PC-9 (cell line): Measurements from ENCODE around the gene TNS4.

Experiments used
- EZH2 ChIP-seq: fragments of 200-600 bp; sonication (generic); IDR thresholded peaks from 2 replicates; pipeline ENCODE4 v1.8.0; 2017; ENCODE audit warnings: antibody characterized with exemption, low read depth
- TF ChIP-seq, protein P1 (sequence below): fragments of 200-600 bp; sonication (generic); conservative IDR thresholded peaks from 2 replicates; pipeline ENCODE4 v1.6.1; 2017; ENCODE audit warnings: mixed run types, antibody characterized with exemption, mild to moderate bottlenecking, moderate library complexity

DNA sequence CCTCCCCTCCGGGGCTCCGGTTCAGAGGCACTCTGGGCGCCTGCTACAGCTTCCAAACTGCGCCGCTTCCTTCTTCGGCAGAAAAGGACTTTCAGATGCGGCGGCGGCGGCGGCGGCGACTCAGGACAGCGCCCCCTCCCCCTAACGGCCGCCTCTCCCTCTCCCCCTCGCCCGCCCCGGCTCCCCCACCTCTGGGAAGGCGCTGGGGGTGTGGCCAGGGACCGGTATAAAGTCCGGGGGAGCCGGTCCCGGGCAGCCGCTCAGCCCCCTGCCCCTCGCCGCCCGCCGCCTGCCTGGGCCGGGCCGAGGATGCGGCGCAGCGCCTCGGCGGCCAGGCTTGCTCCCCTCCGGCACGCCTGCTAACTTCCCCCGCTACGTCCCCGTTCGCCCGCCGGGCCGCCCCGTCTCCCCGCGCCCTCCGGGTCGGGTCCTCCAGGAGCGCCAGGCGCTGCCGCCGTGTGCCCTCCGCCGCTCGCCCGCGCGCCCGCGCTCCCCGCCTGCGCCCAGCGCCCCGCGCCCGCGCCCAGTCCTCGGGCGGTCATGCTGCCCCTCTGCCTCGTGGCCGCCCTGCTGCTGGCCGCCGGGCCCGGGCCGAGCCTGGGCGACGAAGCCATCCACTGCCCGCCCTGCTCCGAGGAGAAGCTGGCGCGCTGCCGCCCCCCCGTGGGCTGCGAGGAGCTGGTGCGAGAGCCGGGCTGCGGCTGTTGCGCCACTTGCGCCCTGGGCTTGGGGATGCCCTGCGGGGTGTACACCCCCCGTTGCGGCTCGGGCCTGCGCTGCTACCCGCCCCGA is 58.0 kb downstream of the TNS4 start, which contains the start of gene IGFBP4:
- TF ChIP-seq, protein P1, sequence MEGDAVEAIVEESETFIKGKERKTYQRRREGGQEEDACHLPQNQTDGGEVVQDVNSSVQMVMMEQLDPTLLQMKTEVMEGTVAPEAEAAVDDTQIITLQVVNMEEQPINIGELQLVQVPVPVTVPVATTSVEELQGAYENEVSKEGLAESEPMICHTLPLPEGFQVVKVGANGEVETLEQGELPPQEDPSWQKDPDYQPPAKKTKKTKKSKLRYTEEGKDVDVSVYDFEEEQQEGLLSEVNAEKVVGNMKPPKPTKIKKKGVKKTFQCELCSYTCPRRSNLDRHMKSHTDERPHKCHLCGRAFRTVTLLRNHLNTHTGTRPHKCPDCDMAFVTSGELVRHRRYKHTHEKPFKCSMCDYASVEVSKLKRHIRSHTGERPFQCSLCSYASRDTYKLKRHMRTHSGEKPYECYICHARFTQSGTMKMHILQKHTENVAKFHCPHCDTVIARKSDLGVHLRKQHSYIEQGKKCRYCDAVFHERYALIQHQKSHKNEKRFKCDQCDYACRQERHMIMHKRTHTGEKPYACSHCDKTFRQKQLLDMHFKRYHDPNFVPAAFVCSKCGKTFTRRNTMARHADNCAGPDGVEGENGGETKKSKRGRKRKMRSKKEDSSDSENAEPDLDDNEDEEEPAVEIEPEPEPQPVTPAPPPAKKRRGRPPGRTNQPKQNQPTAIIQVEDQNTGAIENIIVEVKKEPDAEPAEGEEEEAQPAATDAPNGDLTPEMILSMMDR: no peak; the same call in 1 of the 2 replicates
- TF ChIP-seq EZH2: no peak
